Measurements from ENCODE around the gene SCYL1.

The SCYL1 gene

DNA sequence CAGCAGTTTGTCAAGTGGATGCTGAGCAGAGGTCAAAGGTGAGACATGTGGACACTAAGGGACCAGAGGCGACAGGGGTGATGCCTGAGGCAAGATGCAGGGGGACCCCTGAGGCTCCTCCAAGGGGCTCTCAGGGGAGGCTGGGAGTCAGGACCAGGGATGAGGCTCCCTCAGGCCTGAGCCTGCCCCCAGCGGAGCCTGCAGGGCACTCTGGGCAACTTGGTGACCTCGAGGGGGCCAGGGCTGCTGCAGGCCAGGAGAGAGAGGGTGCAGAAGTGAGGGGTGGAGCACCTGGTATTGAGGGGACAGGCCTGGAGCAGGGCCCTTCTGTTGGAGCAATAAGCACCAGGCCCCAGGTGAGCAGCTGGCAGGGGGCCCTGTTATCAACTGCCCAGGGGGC is 57.0 kb downstream of the SCYL1 start:
- DNase-seq (ENCODE audit: low read depth in 2 of 2): no peak

DNA sequence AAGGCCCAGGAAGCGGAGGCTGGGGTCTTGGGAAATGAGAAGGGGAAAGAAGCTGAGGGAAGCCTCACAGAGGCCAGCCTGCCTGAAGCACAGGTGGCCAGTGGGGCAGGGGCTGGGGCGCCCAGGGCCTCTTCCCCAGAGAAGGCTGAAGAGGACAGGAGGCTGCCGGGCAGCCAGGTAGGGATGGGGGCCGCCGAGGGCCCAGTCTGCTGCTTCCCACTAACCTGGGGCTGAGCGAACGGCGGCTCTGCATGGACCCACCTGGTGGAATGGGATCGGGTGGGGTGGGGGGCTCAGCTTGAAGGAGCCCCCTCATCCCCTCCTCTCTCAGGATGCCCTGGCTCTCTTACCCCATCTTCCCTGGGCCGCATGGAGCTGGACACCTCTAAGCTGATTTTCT is 58.7 kb downstream of the SCYL1 start:
- DNase-seq (ENCODE audit: low read depth in 2 of 2): no peak

DNA sequence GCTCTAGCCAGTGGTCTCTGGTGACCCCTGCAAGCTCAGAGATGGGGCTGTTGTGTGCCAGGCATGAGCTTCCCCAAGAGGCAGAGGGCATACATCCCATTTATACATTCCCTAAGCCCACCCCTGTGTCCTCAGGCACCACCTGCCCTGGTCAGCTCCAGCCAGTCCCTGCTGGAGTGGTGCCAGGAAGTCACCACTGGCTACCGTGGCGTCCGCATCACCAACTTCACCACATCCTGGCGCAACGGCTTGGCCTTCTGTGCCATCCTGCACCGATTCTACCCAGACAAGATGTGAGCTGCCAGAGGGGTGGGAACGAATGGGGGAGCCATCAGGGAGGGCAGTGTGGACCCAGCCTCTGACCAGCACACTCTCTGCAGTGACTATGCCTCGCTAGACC is 59.2 kb downstream of the SCYL1 start:
- no peak for DNase-seq (ENCODE audit: low read depth in 2 of 2)

- no peak for DNase-seq (ENCODE audit: low read depth in 2 of 2)
Observed at GRCh38 chr11:65584723-65585171, 59.9 kb downstream of the SCYL1 start.

DNA sequence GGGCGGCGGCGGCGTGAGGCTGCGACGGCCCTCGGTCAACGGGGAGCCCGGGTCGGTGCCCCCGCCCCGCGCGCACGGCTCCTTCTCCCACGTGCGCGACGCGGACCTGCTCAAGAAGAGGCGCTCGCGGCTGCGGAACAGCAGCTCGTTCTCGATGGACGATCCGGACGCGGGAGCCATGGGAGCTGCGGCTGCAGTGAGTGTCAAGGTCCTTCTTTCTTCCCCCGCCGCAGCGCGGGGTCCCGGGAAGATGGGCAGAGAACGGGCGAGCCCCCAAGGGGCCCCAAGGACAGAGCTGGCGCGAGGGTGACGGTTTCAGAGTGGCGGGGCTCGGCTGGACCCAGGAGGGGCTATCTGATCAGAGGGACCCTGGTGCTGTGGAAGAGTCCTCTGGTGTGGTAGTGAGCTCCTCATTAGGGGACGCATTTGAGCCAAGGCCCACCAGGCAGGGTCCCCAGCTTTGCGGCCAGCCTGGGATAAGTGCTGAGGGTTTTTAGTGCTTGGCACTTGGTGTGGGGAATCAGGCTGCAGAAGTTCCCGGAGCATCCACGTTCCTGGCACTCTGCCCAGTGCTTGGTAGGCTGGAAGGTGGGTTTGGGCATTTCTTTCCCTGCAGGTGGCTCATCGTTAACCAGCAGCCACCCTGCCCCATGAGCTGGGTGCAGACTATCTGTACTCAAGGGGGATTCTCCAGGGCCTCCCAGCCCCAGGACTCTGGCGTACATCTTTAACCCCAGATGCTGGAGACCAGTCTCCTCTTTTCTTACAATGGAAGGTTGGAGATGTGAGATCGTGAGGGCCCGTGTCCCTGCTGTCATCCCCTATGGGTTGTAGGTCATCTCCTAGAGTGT is 60.7 kb downstream of the SCYL1 start:
- DNase-seq (ENCODE audit: low read depth in 2 of 2): no peak

GRCh38 chr11:65586247-65586630 is 61.4 kb downstream of the SCYL1 start:
- no peak for DNase-seq (ENCODE audit: low read depth in 2 of 2)

- DNase-seq (ENCODE audit: low read depth in 2 of 2): no peak
Observed at GRCh38 chr11:65586676-65587075, 61.8 kb downstream of the SCYL1 start.
